ENCODE measurements around the gene OTUD5.

OTUD5 gene

GRCh38 chrX:48897625-48898306 lies 59.6 kb downstream of the OTUD5 start, which contains the start of the genes PQBP1 and TIMM17B:
TSS of gene PQBP1 (plus strand) at chrX:48897930. CDS start at chrX:48898510, 580 bp downstream.
TSS of gene TIMM17B (minus strand) at chrX:48897768. CDS start at chrX:48897749, 19 bp downstream.
- no peak for TF ChIP-seq CTCF (IDR thresholded peaks at IDR 0.05; ENCODE audit: low read depth, low read length, missing control alignments)
- DNase-seq (ENCODE audit: extremely low read depth, low read depth), result peak; percentile 91
- H3K4me3 ChIP-seq (replicated peaks; ENCODE audit: low read depth, low read length), result peak within 1 kb of the TSS; percentile 83

GRCh38 chrX:48897157-48897624 lies 60.2 kb downstream of the OTUD5 start:
- no peak for DNase-seq (ENCODE audit: extremely low read depth, low read depth)
- TF ChIP-seq CTCF (IDR thresholded peaks at IDR 0.05; ENCODE audit: low read depth, low read length, missing control alignments), result no peak

GRCh38 chrX:48896611-48897011 lies 60.8 kb downstream of the OTUD5 start:
- TF ChIP-seq CTCF (IDR thresholded peaks at IDR 0.05; ENCODE audit: low read depth, low read length, missing control alignments), result no peak
- H3K4me3 ChIP-seq (replicated peaks; ENCODE audit: low read depth, low read length), result peak overlapping the region; percentile 83
- no peak for DNase-seq (ENCODE audit: extremely low read depth, low read depth)

More at GRCh38 chrX:48897157-48897624, 60.2 kb downstream of the OTUD5 start:
- H3K4me3 ChIP-seq (replicated peaks; ENCODE audit: low read depth, low read length), result peak overlapping the region; percentile 83

- DNase-seq (ENCODE audit: extremely low read depth, low read depth), result no peak
- no peak overlapping the region for H3K4me3 ChIP-seq (replicated peaks; ENCODE audit: low read depth, low read length)
- TF ChIP-seq CTCF (IDR thresholded peaks at IDR 0.05; ENCODE audit: low read depth, low read length, missing control alignments), result no peak
These were observed 62.5 kb downstream of the OTUD5 start for GRCh38 chrX:48894891-48895290.

GRCh38 chrX:48893556-48894348 lies 63.7 kb downstream of the OTUD5 start:
- no peak for TF ChIP-seq CTCF (IDR thresholded peaks at IDR 0.05; ENCODE audit: low read depth, low read length, missing control alignments)
- DNase-seq (ENCODE audit: extremely low read depth, low read depth), result no peak
- no peak overlapping the region for H3K4me3 ChIP-seq (replicated peaks; ENCODE audit: low read depth, low read length)

GRCh38 chrX:48892896-48893295 lies 64.5 kb downstream of the OTUD5 start:
- no peak for TF ChIP-seq CTCF (IDR thresholded peaks at IDR 0.05; ENCODE audit: low read depth, low read length, missing control alignments)
- no peak for DNase-seq (ENCODE audit: extremely low read depth, low read depth)
- no peak overlapping the region for H3K4me3 ChIP-seq (replicated peaks; ENCODE audit: low read depth, low read length)

Measured in HFF-Myc (cell line).